ENCODE data around the gene CDH4. TPM values are rescaled to one million over a fixed set of nuclear protein-coding genes. Genes with fewer than 3 reads are reported as not detected.

CDH4 gene
- total and polyA plus RNA-seq, 2 of the 4 experiments (the other 2 are of a cell fraction), result 1.6 to 3.5 TPM

DNA sequence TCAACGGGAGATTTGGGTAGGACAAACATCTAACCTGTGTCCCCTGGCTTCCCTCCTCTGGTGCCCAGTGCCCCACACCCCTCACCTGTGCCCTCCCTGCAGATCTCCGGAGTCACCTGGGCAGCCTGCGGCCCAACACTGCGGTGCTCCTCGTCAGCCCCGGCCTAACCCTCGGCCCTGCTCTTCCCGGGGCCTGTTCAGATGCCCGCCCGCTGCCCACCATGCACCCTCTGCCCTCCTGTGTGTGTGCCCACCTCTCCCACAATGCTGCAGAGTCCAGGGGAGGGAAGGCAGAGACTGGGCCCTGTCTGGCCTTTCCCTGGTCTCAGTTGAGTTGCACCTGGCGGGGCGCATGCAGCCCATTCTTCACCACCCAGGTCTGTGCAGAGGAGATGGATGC is 349.3 kb downstream of the CDH4 start:
- dilution Hi-C loops (cut with HindIII; ENCODE audit: low sequenced_read_pairs, unreplicated experiment) (no loop called here), in situ Hi-C loops (cut with MboI; ENCODE audit: low sequenced_read_pairs) (no loop called here), intact Hi-C loops (cut with micrococcal nuclease) (no loop called here)
- no peak overlapping the region for H3K27ac ChIP-seq (ENCODE audit: insufficient read depth, low read length)
- H3K4ac ChIP-seq (ENCODE audit: low read depth, low read length), result no peak overlapping the region
- no peak overlapping the region for H3K14ac ChIP-seq (replicated peaks; ENCODE audit: low read depth, low read length)
- H3K18ac ChIP-seq (ENCODE audit: low read depth, low read length), result no peak overlapping the region
- no peak overlapping the region for H3K56ac ChIP-seq (ENCODE audit: extremely low read depth, insufficient read depth, low read length)
- no peak overlapping the region for H2BK5ac ChIP-seq (ENCODE audit: low read depth, low read length, poor library complexity, severe bottlenecking)
- no peak overlapping the region for H3K4me2 ChIP-seq (ENCODE audit: low read depth, low read length)
- H2AK9ac ChIP-seq (replicated peaks; ENCODE audit: low read depth, low read length, poor library complexity), result no peak overlapping the region
- H3K4me1 ChIP-seq (ENCODE audit: control insufficient read depth, insufficient read depth, low read length), result no peaks in the 10 kb centered on the region
- H3K9me1 ChIP-seq (ENCODE audit: insufficient read depth, low read length), result no peaks in the 10 kb centered on the region
- H4K8ac ChIP-seq (ENCODE audit: low read depth in 2 of 2, low read length in 2 of 2), result no peak overlapping the region
- POLR2A ChIA-PET (ENCODE audit: unreplicated experiment), result no interaction called here
- H3K79me1 ChIP-seq (ENCODE audit: low read depth in 1 of 2, low read length in 2 of 2), result no peaks in the 10 kb centered on the region
- 70% methylated on average over 2 of the region's 12 CpGs; no CpG with 5 or more reads in 1 of the 2 experiments for WGBS, 2 experiments (ENCODE audit: extremely low coverage in 2 of 2, insufficient read length in 1 of 2)
- peaks cover 39% of the 10 kb centered on the region for H3K9me3 ChIP-seq (ENCODE audit: control insufficient read depth, insufficient read depth, low read length)
- no peaks in the 10 kb centered on the region for H3K27me3 ChIP-seq (ENCODE audit: control insufficient read depth, insufficient read depth, low read length)
- no peak overlapping the region for H2BK120ac ChIP-seq (ENCODE audit: low read depth, low read length)
- no peaks in the 10 kb centered on the region for H4K20me1 ChIP-seq (ENCODE audit: insufficient read depth, low read length)
- no peak overlapping the region for H2AK5ac ChIP-seq (ENCODE audit: low read depth, low read length)
- no peak for DNase-seq
- H3K36me3 ChIP-seq (ENCODE audit: control insufficient read depth, insufficient read depth, low read length), result no peaks in the 10 kb centered on the region
- no peak overlapping the region for H2BK20ac ChIP-seq (ENCODE audit: low read depth, low read length)
- no peak overlapping the region for H3K23ac ChIP-seq (ENCODE audit: low read depth, low read length)
- no peak overlapping the region for H2BK15ac ChIP-seq (ENCODE audit: low read depth, low read length)
- TF ChIP-seq CHD1 (IDR thresholded peaks at IDR 0.05; ENCODE audit: low read depth, low read length) (no peak), NFE2L2 (IDR thresholded peaks at IDR 0.05; ENCODE audit: low read depth, low read length) (no peak), RAD21 (IDR thresholded peaks at IDR 0.05; ENCODE audit: low read length) (no peak), MAFK (IDR thresholded peaks at IDR 0.05; ENCODE audit: low read depth, low read length) (no peak), SMC3 (IDR thresholded peaks at IDR 0.05; ENCODE audit: low read depth, low read length) (no peak), CTCF (conservative IDR thresholded peaks at IDR 0.05; ENCODE audit: low read depth, low read length) (no peak), MAZ (IDR thresholded peaks at IDR 0.05; ENCODE audit: borderline replicate concordance, low read depth, low read length) (no peak), FOS (IDR thresholded peaks at IDR 0.05; ENCODE audit: low read depth, low read length) (no peak), CEBPB (IDR thresholded peaks at IDR 0.05; ENCODE audit: low read depth, low read length) (no peak), POLR2A (IDR thresholded peaks at IDR 0.05; ENCODE audit: low read depth, low read length) (no peak), MXI1 (IDR thresholded peaks at IDR 0.05; ENCODE audit: borderline replicate concordance, low read depth, low read length) (no peak), BHLHE40 (IDR thresholded peaks at IDR 0.05; ENCODE audit: low read depth, low read length) (no peak)
- TF ChIP-seq, protein P1, sequence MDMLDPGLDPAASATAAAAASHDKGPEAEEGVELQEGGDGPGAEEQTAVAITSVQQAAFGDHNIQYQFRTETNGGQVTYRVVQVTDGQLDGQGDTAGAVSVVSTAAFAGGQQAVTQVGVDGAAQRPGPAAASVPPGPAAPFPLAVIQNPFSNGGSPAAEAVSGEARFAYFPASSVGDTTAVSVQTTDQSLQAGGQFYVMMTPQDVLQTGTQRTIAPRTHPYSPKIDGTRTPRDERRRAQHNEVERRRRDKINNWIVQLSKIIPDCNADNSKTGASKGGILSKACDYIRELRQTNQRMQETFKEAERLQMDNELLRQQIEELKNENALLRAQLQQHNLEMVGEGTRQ (IDR thresholded peaks at IDR 0.05; ENCODE audit: low read depth, low read length), result no peak
- TF ChIP-seq, protein P2, sequence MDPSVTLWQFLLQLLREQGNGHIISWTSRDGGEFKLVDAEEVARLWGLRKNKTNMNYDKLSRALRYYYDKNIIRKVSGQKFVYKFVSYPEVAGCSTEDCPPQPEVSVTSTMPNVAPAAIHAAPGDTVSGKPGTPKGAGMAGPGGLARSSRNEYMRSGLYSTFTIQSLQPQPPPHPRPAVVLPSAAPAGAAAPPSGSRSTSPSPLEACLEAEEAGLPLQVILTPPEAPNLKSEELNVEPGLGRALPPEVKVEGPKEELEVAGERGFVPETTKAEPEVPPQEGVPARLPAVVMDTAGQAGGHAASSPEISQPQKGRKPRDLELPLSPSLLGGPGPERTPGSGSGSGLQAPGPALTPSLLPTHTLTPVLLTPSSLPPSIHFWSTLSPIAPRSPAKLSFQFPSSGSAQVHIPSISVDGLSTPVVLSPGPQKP (IDR thresholded peaks at IDR 0.05; ENCODE audit: borderline replicate concordance, low read depth, low read length), result no peak
- CTCF ChIA-PET, result no interaction called here
- no peak overlapping the region for H4K91ac ChIP-seq (ENCODE audit: insufficient read depth, low read depth, low read length)
- no peak for ATAC-seq (ENCODE audit: low read depth)
- H3K4me3 ChIP-seq (ENCODE audit: insufficient read depth, low read depth, low read length), result no peak overlapping the region
- H3K9ac ChIP-seq (ENCODE audit: low read depth, low read length), result no peak overlapping the region
- no peak overlapping the region for H4K5ac ChIP-seq (ENCODE audit: low read depth, low read length)
- no TSS peak for BruUV-seq (replicated peaks)
- H2AFZ ChIP-seq (replicated peaks; ENCODE audit: low read length, poor library complexity), result no peak overlapping the region

Measured in IMR-90 (cell line).